Naive thymus-derived CD8-positive, alpha-beta T cell (primary cell): ENCODE data around the gene CAMTA1. TPM values are rescaled to one million over a fixed set of nuclear protein-coding genes. Genes with fewer than 3 reads are reported as not detected.

Experiments used
- ATAC-seq, 2 donors: fragments of 150-1000 bp; cut with Tn5 transposase in 1 of 2; sonication (Bioruptor Pico), chemical (Tn5 transposase) in 1 of 2; 1 replicate in 1 of 2; 2 replicates in 1 of 2; pipeline ENCODE4 v1.10.0; 2021; ENCODE audit warnings: mild to moderate bottlenecking in 2 of 2, moderate library complexity in 2 of 2
- POLR2A ChIA-PET: fragments of 350-600 bp; sonication (Branson Sonifier 250); formaldehyde crosslinking; loops from one replicate; lab custom pipeline; 2021; ENCODE audit warnings: antibody characterized with exemption; lab: Charles Lee
- DNase-seq, 10 donors: peaks; one replicate each; pipeline versions ENCODE4 v3.0.0 to v3.0.0-alpha.2; 2020 to 2022
- H3K27ac Mint-ChIP-seq, 10 donors: one replicate each; pipeline ENCODE4 v1.8.0; 2020 to 2022; ENCODE audit warnings: mild to moderate bottlenecking in 10 of 10, mixed read lengths in 10 of 10, moderate library complexity in 4 of 10, inconsistent platforms in 1 of 10
- H3K27me3 Mint-ChIP-seq, 5 donors: one replicate each; pipeline ENCODE4 v1.8.0; 2021 to 2022; ENCODE audit warnings: mixed read lengths in 5 of 5
- H3K36me3 Mint-ChIP-seq, 3 donors: one replicate each; pipeline ENCODE4 v1.8.0; 2020 to 2022; ENCODE audit warnings: mixed read lengths in 3 of 3, mild to moderate bottlenecking in 2 of 3, inconsistent platforms in 1 of 3
- H3K4me1 Mint-ChIP-seq, 4 donors: one replicate each; pipeline ENCODE4 v1.8.0; 2021 to 2022; ENCODE audit warnings: mixed read lengths in 4 of 4
- H3K4me3 Mint-ChIP-seq, 10 donors: one replicate each; pipeline ENCODE4 v1.8.0; 2020 to 2022; ENCODE audit warnings: mild to moderate bottlenecking in 10 of 10, mixed read lengths in 10 of 10, moderate library complexity in 6 of 10, inconsistent platforms in 1 of 10
- H3K9me3 Mint-ChIP-seq, 9 donors: one replicate each; pipeline ENCODE4 v1.8.0; 2020 to 2022; ENCODE audit warnings: mixed read lengths in 9 of 9, mild to moderate bottlenecking in 3 of 9, inconsistent platforms in 1 of 9, moderate library complexity in 1 of 9
- polyA plus RNA-seq, 3 donors: library from polyadenylated mRNA; unstranded; fragments of 300-500 nt; fragmentation: Illumina TruSeq; gene quantifications; one replicate each; pipeline ENCODE4 v1.2.3, GENCODE V29; 2021
- total RNA-seq, 8 experiments: library from RNA in 2 of 8; stranded (reverse) in 2 of 8; gene quantifications; one replicate each; pipeline ENCODE4 v1.2.3 and lab custom pipeline; 2021 to 2026

Gene CAMTA1
- total and polyA plus RNA-seq, 5 experiments from 2014 or later = 32.6 to 78.3 (median 47.3) TPM

- Mint-ChIP-seq H3K27ac (no peak overlapping the region), H3K9me3 (peaks cover 0 to 15% (median 6%) of the 10 kb centered on the region in 9 donors), H3K36me3 (no peaks in the 10 kb centered on the region), H3K4me1 (peaks cover 0 to 3% (median 0%) of the 10 kb centered on the region in 4 donors), H3K4me3 (no peak overlapping the region), H3K27me3 (peaks cover 12 to 52% (median 28%) of the 10 kb centered on the region in 5 donors)
- POLR2A ChIA-PET = no interaction called here
- ATAC-seq = no peak
- DNase-seq = no peak
Measured at GRCh38 chr1:7280347-7280960, 495.2 kb downstream of the CAMTA1 start.

GRCh38 chr1:7281821-7282220 is 496.6 kb downstream of the CAMTA1 start:
- peaks cover 0 to 13% (median 4%) of the 10 kb centered on the region in 9 donors for H3K9me3 Mint-ChIP-seq
- no peak overlapping the region for H3K4me3 Mint-ChIP-seq
- POLR2A ChIA-PET = no interaction called here
- H3K27me3 Mint-ChIP-seq = peaks cover 12 to 66% (median 28%) of the 10 kb centered on the region in 5 donors
- H3K27ac Mint-ChIP-seq = no peak overlapping the region
- H3K4me1 Mint-ChIP-seq = peaks cover 0 to 3% (median 0%) of the 10 kb centered on the region in 4 donors
- no peaks in the 10 kb centered on the region for H3K36me3 Mint-ChIP-seq
- ATAC-seq = no peak
- no peak for DNase-seq

GRCh38 chr1:7284839-7285435 is 499.7 kb downstream of the CAMTA1 start:
- Mint-ChIP-seq H3K27ac (no peak overlapping the region), H3K9me3 (peaks cover 0 to 15% (median 0%) of the 10 kb centered on the region in 9 donors), H3K36me3 (no peaks in the 10 kb centered on the region), H3K27me3 (peaks cover 12 to 75% (median 29%) of the 10 kb centered on the region in 5 donors), H3K4me3 (no peak overlapping the region), H3K4me1 (peaks cover 0 to 5% (median 2%) of the 10 kb centered on the region in 4 donors)
- POLR2A ChIA-PET = no interaction called here
- DNase-seq = no peak
- ATAC-seq = no peak

- peaks cover 12 to 74% (median 32%) of the 10 kb centered on the region in 5 donors for H3K27me3 Mint-ChIP-seq
- POLR2A ChIA-PET = no interaction called here
- H3K36me3 Mint-ChIP-seq = no peaks in the 10 kb centered on the region
- DNase-seq = no peak
- H3K4me1 Mint-ChIP-seq = peaks cover 0 to 8% (median 2%) of the 10 kb centered on the region in 4 donors
- H3K9me3 Mint-ChIP-seq = peaks cover 0 to 15% (median 0%) of the 10 kb centered on the region in 9 donors
- ATAC-seq = no peak
- peak overlapping the region in 1 of 10 donors; percentile 79 for H3K27ac Mint-ChIP-seq
- H3K4me3 Mint-ChIP-seq = no peak overlapping the region
Measured at GRCh38 chr1:7285856-7286454, 500.7 kb downstream of the CAMTA1 start.

- no peak overlapping the region for H3K4me3 Mint-ChIP-seq
- DNase-seq = no peak
- peaks cover 0 to 15% (median 0%) of the 10 kb centered on the region in 9 donors for H3K9me3 Mint-ChIP-seq
- no peaks in the 10 kb centered on the region for H3K36me3 Mint-ChIP-seq
- H3K27ac Mint-ChIP-seq = no peak overlapping the region
- peaks cover 0 to 8% (median 2%) of the 10 kb centered on the region in 4 donors for H3K4me1 Mint-ChIP-seq
- POLR2A ChIA-PET = interaction anchor here (0.6 kb wide), 1 partner anchor 962 kb away, joined by 5 read pairs; no protein-coding TSS in a partner anchor
- peaks cover 12 to 69% (median 35%) of the 10 kb centered on the region in 5 donors for H3K27me3 Mint-ChIP-seq
- ATAC-seq = no peak
Measured at GRCh38 chr1:7287013-7287412, 501.8 kb downstream of the CAMTA1 start.

GRCh38 chr1:7288992-7289391 is 503.7 kb downstream of the CAMTA1 start:
- ATAC-seq (no peak), DNase-seq (no peak)
- no peak overlapping the region for H3K27ac Mint-ChIP-seq
- peaks cover 2 to 51% (median 27%) of the 10 kb centered on the region in 5 donors for H3K27me3 Mint-ChIP-seq
- peaks cover 0 to 8% (median under 1%) of the 10 kb centered on the region in 4 donors for H3K4me1 Mint-ChIP-seq
- no peak overlapping the region for H3K4me3 Mint-ChIP-seq
- POLR2A ChIA-PET = no interaction called here
- H3K36me3 Mint-ChIP-seq = no peaks in the 10 kb centered on the region
- H3K9me3 Mint-ChIP-seq = peaks cover 0 to 15% (median 0%) of the 10 kb centered on the region in 9 donors

GRCh38 chr1:7289694-7290093 is 504.4 kb downstream of the CAMTA1 start:
- H3K4me3 Mint-ChIP-seq = no peak overlapping the region
- H3K4me1 Mint-ChIP-seq = peaks cover 0 to 8% (median 0%) of the 10 kb centered on the region in 4 donors
- H3K36me3 Mint-ChIP-seq = no peaks in the 10 kb centered on the region
- ATAC-seq = no peak
- H3K27me3 Mint-ChIP-seq = peaks cover 2 to 44% (median 27%) of the 10 kb centered on the region in 5 donors
- peak overlapping the region in 1 of 10 donors; percentile 32 for H3K27ac Mint-ChIP-seq
- POLR2A ChIA-PET = no interaction called here
- no peak for DNase-seq
- H3K9me3 Mint-ChIP-seq = peaks cover 0 to 15% (median 0%) of the 10 kb centered on the region in 9 donors

GRCh38 chr1:7290971-7291970 is 506.0 kb downstream of the CAMTA1 start:
- ATAC-seq (no peak), DNase-seq (no peak)
- POLR2A ChIA-PET = no interaction called here
- Mint-ChIP-seq H3K9me3 (peaks cover 0 to 15% (median 0%) of the 10 kb centered on the region in 9 donors), H3K4me3 (no peak overlapping the region), H3K27ac (no peak overlapping the region), H3K36me3 (no peaks in the 10 kb centered on the region), H3K27me3 (peaks cover 0 to 30% (median 16%) of the 10 kb centered on the region in 5 donors), H3K4me1 (peaks cover 0 to 8% (median 0%) of the 10 kb centered on the region in 4 donors)

- Mint-ChIP-seq H3K4me1 (peaks cover 0 to 8% (median 0%) of the 10 kb centered on the region in 4 donors), H3K27me3 (peaks cover 0 to 22% (median 15%) of the 10 kb centered on the region in 5 donors), H3K4me3 (no peak overlapping the region), H3K27ac (no peak overlapping the region), H3K9me3 (peaks cover 0 to 13% (median 0%) of the 10 kb centered on the region in 9 donors), H3K36me3 (no peaks in the 10 kb centered on the region)
- ATAC-seq (no peak), DNase-seq (no peak)
- POLR2A ChIA-PET = no interaction called here
Measured at GRCh38 chr1:7292036-7292681, 506.9 kb downstream of the CAMTA1 start.

- POLR2A ChIA-PET = no interaction called here
- H3K36me3 Mint-ChIP-seq = no peaks in the 10 kb centered on the region
- H3K4me1 Mint-ChIP-seq = peaks cover 0 to 8% (median 0%) of the 10 kb centered on the region in 4 donors
- peaks cover 0 to 22% (median 14%) of the 10 kb centered on the region in 5 donors for H3K27me3 Mint-ChIP-seq
- DNase-seq (no peak), ATAC-seq (no peak)
- no peak overlapping the region for H3K4me3 Mint-ChIP-seq
- no peak overlapping the region for H3K27ac Mint-ChIP-seq
- peaks cover 0 to 5% (median 0%) of the 10 kb centered on the region in 9 donors for H3K9me3 Mint-ChIP-seq
Measured at GRCh38 chr1:7292714-7293419, 507.6 kb downstream of the CAMTA1 start.
